K562 (cell line): ENCODE measurements around the gene SRGN. TPM values are rescaled to one million over a fixed set of nuclear protein-coding genes. Genes with fewer than 3 reads are reported as not detected.

Experiments used
- ATF6 ChIP-seq: sonication (generic); formaldehyde crosslinking; IDR thresholded peaks from 2 replicates; pipeline ENCODE4 v1.4.0; 2020; ENCODE audit warnings: mild to moderate bottlenecking, missing genetic modification reagents
- CHCHD3 ChIP-seq: fragments of 250-450 bp; sonication (Bioruptor Pico); IDR thresholded peaks from 2 replicates; pipeline ENCODE4 v2.1.2; 2022; ENCODE audit warnings: mild to moderate bottlenecking
- HLTF ChIP-seq: fragments of 450-650 bp; IDR thresholded peaks from 2 replicates; pipeline ENCODE4 v1.6.1; 2016
- IRF9 ChIP-seq: fragments of 450-650 bp; IDR thresholded peaks from 2 replicates; pipeline ENCODE4 v1.6.1; 2016; ENCODE audit warnings: missing biosample characterization, missing genetic modification characterization
- KDM4B ChIP-seq, 2 experiments: fragments of 450-650 bp in 1 of 2; sonication (generic) in 1 of 2; IDR thresholded peaks; 2 replicates each; pipeline ENCODE4 v1.6.1; 2016 to 2017; ENCODE audit warnings: borderline replicate concordance in 2 of 2, antibody characterized with exemption in 1 of 2, low read depth in 1 of 2, mild to moderate bottlenecking in 1 of 2
- MAFG ChIP-seq: fragments of 450-650 bp; conservative IDR thresholded peaks from 2 replicates; pipeline ENCODE4 v1.6.1; 2016; ENCODE audit warnings: missing genetic modification characterization, missing compliant biosample characterization
- MED1 ChIP-seq: sonication (generic); formaldehyde crosslinking; IDR thresholded peaks from 2 replicates; pipeline ENCODE4 v1.8.1; 2023; ENCODE audit warnings: missing genetic modification reagents, borderline replicate concordance
- NR2F6 ChIP-seq: fragments of 450-650 bp; formaldehyde crosslinking; IDR thresholded peaks from 2 replicates; pipeline ENCODE4 v1.4.0; 2020; ENCODE audit warnings: mild to moderate bottlenecking
- POLR3G ChIP-seq: IDR thresholded peaks from 2 replicates; pipeline ENCODE4 v1.6.1; 2011; ENCODE audit not compliant: insufficient read length, insufficient replicate concordance; ENCODE audit errors: extremely low read depth
- PTBP1 ChIP-seq: fragments of 200-400 bp; formaldehyde crosslinking; IDR thresholded peaks from 2 replicates; pipeline ENCODE4 v1.6.1; 2017; ENCODE audit warnings: low read depth, low read length
- PTTG1 ChIP-seq: fragments of 450-650 bp; IDR thresholded peaks from 2 replicates; pipeline ENCODE4 v1.6.1; 2016; ENCODE audit warnings: low read depth, mild to moderate bottlenecking, missing genetic modification characterization, missing compliant biosample characterization
- SNAPC5 ChIP-seq: fragments of 250-450 bp; sonication (Bioruptor Pico); IDR thresholded peaks from 2 replicates; pipeline ENCODE4 v1.8.0; 2021; ENCODE audit warnings: moderate library complexity, mild to moderate bottlenecking, inconsistent platforms
- TSHZ1 ChIP-seq: fragments of 250-450 bp; sonication (Bioruptor Pico); IDR thresholded peaks from 2 replicates; pipeline ENCODE4 v1.4.0; 2020; ENCODE audit warnings: mild to moderate bottlenecking, moderate library complexity
- ZNF592 ChIP-seq: fragments of 450-650 bp; IDR thresholded peaks from 2 replicates; pipeline ENCODE4 v1.6.1; 2017; ENCODE audit warnings: antibody characterized with exemption, mild to moderate bottlenecking
- ZNF644 ChIP-seq: fragments of 200-800 bp; sonication (Bioruptor generic); IDR thresholded peaks from 2 replicates; pipeline ENCODE4 v1.6.1; 2016; ENCODE audit warnings: low read depth, missing genetic modification characterization, missing compliant biosample characterization
- polyA plus RNA-seq, 8 experiments: library from polyadenylated mRNA; depleted of rRNA in 4 of 8; stranded (reverse) in 5 of 8; unstranded in 3 of 8; fragments of >200 nt; fragmentation: Nextera tagmentation in 2 of 8; fragmentation: Illumina TruSeq in 1 of 8; extraction: Ambion mirVana in 2 of 8; extraction: Trizol in 1 of 8; gene quantifications; 2 replicates each; pipeline versions ENCODE4 v1.2.1 to v1.2.3, GENCODE V29; 2011 to 2014; ENCODE audit warnings: inconsistent platforms in 1 of 8, missing spikeins in 1 of 8
- total RNA-seq, 7 experiments: library from RNA; depleted of rRNA in 6 of 7; stranded (reverse); fragments of >200 nt in 6 of 7; fragmentation: Illumina TruSeq in 2 of 7; extraction: Trizol in 2 of 7; gene quantifications; 2 replicates each; pipeline versions ENCODE4 v1.2.1 to v1.2.3, GENCODE V29; 2011 to 2021; ENCODE audit warnings: low replicate concordance in 1 of 7

The SRGN gene
- total and polyA plus RNA-seq, 9 of the 15 experiments (the other 6 are each of a cell fraction or from before 2014, with no cell fraction given), result 136 to 304 (median 180) TPM

- TF ChIP-seq SNAPC5 (no peak), HLTF (no peak), MAFG (tag) (peak; percentile 69), TSHZ1 (CRISPR knock-in tag) (no peak), PTTG1 (tag) (no peak), MED1 (no peak), ZNF592 (0 out of 2 replicates have a peak, but pooled peaks have one; percentile 30), CHCHD3 (CRISPR knock-in tag) (no peak), ZNF644 (tag) (no peak), PTBP1 (no peak), NR2F6 (CRISPR knock-in tag) (no peak), IRF9 (tag) (no peak), ATF6 (no peak), KDM4B (IDR thresholded peaks at IDR 0.05; ENCODE audit: borderline replicate concordance in 2 of 2, low read depth in 1 of 2) (no peak), POLR3G (no peak)
These were observed 37.7 kb downstream of the SRGN start (continued) for GRCh38 chr10:69125554-69125953.
